Spleen (tissue), 11 donors: ENCODE data around the gene ARFGAP1. TPM values are rescaled to one million over a fixed set of nuclear protein-coding genes. Genes with fewer than 3 reads are reported as not detected.

Experiments
- DNase-seq: peaks from one replicate; pipeline ENCODE4 v3.0.0-alpha.2; 2020
- H3K27ac ChIP-seq, 8 donors: fragments of 200-600 bp; sonication (generic) in 7 of 8; 1 replicate in 4 of 8; 2 replicates in 4 of 8; pipeline versions ENCODE4 v1.5.0 to v1.8.0; 2016 to 2021; ENCODE audit warnings: inconsistent platforms in 4 of 8, mild to moderate bottlenecking in 4 of 8, moderate library complexity in 1 of 8
- H3K27me3 ChIP-seq, 7 donors: fragments of 200-600 bp; sonication (generic) in 6 of 7; replicated peaks in 1 of 7; 1 replicate in 4 of 7; 2 replicates in 3 of 7; pipeline versions ENCODE4 v1.5.0 to v1.8.0; 2016 to 2021; ENCODE audit warnings: inconsistent platforms in 3 of 7, mild to moderate bottlenecking in 1 of 7
- H3K36me3 ChIP-seq, 6 donors: fragments of 200-600 bp; sonication (generic) in 5 of 6; 1 replicate in 4 of 6; 2 replicates in 2 of 6; pipeline versions ENCODE4 v1.5.0 to v1.8.0; 2016 to 2021; ENCODE audit warnings: inconsistent platforms in 2 of 6
- H3K4me1 ChIP-seq, 6 donors: fragments of 200-600 bp; sonication (generic) in 5 of 6; 1 replicate in 3 of 6; 2 replicates in 3 of 6; pipeline versions ENCODE4 v1.5.0 to v1.8.0; 2016 to 2021; ENCODE audit warnings: inconsistent platforms in 3 of 6
- H3K4me3 ChIP-seq, 8 donors: fragments of 200-600 bp; sonication (generic) in 7 of 8; 1 replicate in 4 of 8; 2 replicates in 4 of 8; pipeline versions ENCODE4 v1.5.0 to v1.8.0; 2016 to 2021; ENCODE audit warnings: inconsistent platforms in 4 of 8, mild to moderate bottlenecking in 4 of 8, moderate library complexity in 2 of 8
- H3K9me3 ChIP-seq, 8 donors: fragments of 200-600 bp; sonication (generic) in 7 of 8; 1 replicate in 4 of 8; 2 replicates in 4 of 8; pipeline versions ENCODE4 v1.5.0 to v1.8.0; 2016 to 2021; ENCODE audit warnings: inconsistent platforms in 4 of 8
- CTCF ChIP-seq, 11 experiments: fragments of 200-600 bp in 7 of 11; fragments of 450-650 bp in 4 of 11; sonication (generic) in 4 of 11; IDR thresholded peaks in 8 of 11; conservative IDR thresholded peaks in 3 of 11; 1 replicate in 7 of 11; 2 replicates in 4 of 11; pipeline versions ENCODE4 v1.4.0 to v1.8.0; 2016 to 2021; ENCODE audit warnings: antibody characterized with exemption in 11 of 11, inconsistent platforms in 4 of 11, mild to moderate bottlenecking in 1 of 11
- POLR2A ChIP-seq, 3 donors: fragments of 450-650 bp; IDR thresholded peaks; one replicate each; pipeline ENCODE4 v1.5.1; 2017; ENCODE audit warnings: antibody characterized with exemption in 3 of 3, mild to moderate bottlenecking in 1 of 3
- POLR2AphosphoS5 ChIP-seq, 3 donors: sonication (generic); formaldehyde crosslinking; IDR thresholded peaks; one replicate each; pipeline ENCODE4 v1.5.1; 2017; ENCODE audit warnings: antibody characterized with exemption in 3 of 3
- WGBS, 5 donors: extraction: QIAGEN DNeasy Blood & Tissue Kit in 3 of 5; methylation state at CpG; one replicate each; pipeline versions ENCODE4 v1.1.5 to v1.1.7; 2013 to 2018; 5-methylcytosine and 5-hydroxymethylcytosine counted together
- intact Hi-C: fragments of 100-400 bp; cut with DNase I; formaldehyde crosslinking; loops from one replicate; pipeline ENCODE4 v1.15.0; 2023; ENCODE audit warnings: low total_unique reads
- polyA plus RNA-seq, 3 donors: library from polyadenylated mRNA; stranded (reverse); fragments of 200-250 nt; gene quantifications; one replicate each; pipeline ENCODE4 v1.2.1, GENCODE V29; 2013
- total RNA-seq, 7 donors: library from RNA; depleted of rRNA in 3 of 7; stranded (reverse); fragments of >200 nt in 3 of 7; fragmentation: NEBNext Ultra II Directional in 4 of 7; extraction: Animal tissue kit (Norgen Biotek cat#: 25700) in 4 of 7; gene quantifications; one replicate each; pipeline versions ENCODE4 v1.1.0 to v1.2.1, GENCODE V29; 2016 to 2021
- donor health status: healthy with polysubstance abuse.
- donor health status: DM: no; HTN: no; CAD: no; lungs with moderate emphysema.
- donor health status: DM: no; HTN: no; CAD: no.
- donor health status: Bipolar disorder and iron deficiency.
- donor health status: healthy.
- donor health status: DM: no; HTN: no; CAD: no.
- donor health status: DM: yes; HTN: yes; CAD: no.

The ARFGAP1 gene
- total and polyA plus RNA-seq, 10 donors: 44.4 to 165 (median 96.1) TPM

- no peak overlapping the region for H3K4me3 ChIP-seq
- H3K36me3 ChIP-seq: no peaks in the 10 kb centered on the region
- H3K27ac ChIP-seq: no peak overlapping the region
- 77 to 90% (median 81%) methylated on average over 12 to 23 of the region's 23 CpGs for WGBS, 5 donors
- H3K27me3 ChIP-seq: peaks cover 0 to 85% (median 24%) of the 10 kb centered on the region in 7 donors
- peaks cover 0 to 24% (median 12%) of the 10 kb centered on the region in 6 donors for H3K4me1 ChIP-seq
- DNase-seq: no peak
- intact Hi-C loops: no loop called here
- no peak for TF ChIP-seq CTCF (IDR thresholded peaks at IDR 0.05 in 8 of 11, conservative IDR thresholded peaks at IDR 0.05 in 3 of 11)
- no peak for TF ChIP-seq POLR2AphosphoS5 (IDR thresholded peaks at IDR 0.05)
- TF ChIP-seq POLR2A (IDR thresholded peaks at IDR 0.05): no peak
- no peaks in the 10 kb centered on the region for H3K9me3 ChIP-seq
Observed at GRCh38 chr20:63307538-63308217, 35.1 kb downstream of the ARFGAP1 start.

- Histone ChIP-seq H3K36me3 (no peaks in the 10 kb centered on the region), H3K4me3 (no peak overlapping the region), H3K9me3 (no peaks in the 10 kb centered on the region), H3K27ac (no peak overlapping the region), H3K27me3 (peaks cover 0 to 84% (median 24%) of the 10 kb centered on the region in 7 donors), H3K4me1 (peaks cover 0 to 24% (median 12%) of the 10 kb centered on the region in 6 donors)
- no peak for DNase-seq
- 81 to 90% (median 84%) methylated on average over 23 to 30 of the region's 30 CpGs for WGBS, 5 donors
- intact Hi-C loops: no loop called here
- no peak for TF ChIP-seq POLR2A (IDR thresholded peaks at IDR 0.05)
- no peak for TF ChIP-seq CTCF (IDR thresholded peaks at IDR 0.05 in 8 of 11, conservative IDR thresholded peaks at IDR 0.05 in 3 of 11)
- TF ChIP-seq POLR2AphosphoS5 (IDR thresholded peaks at IDR 0.05): no peak
Observed at GRCh38 chr20:63308218-63308911, 35.8 kb downstream of the ARFGAP1 start.

GRCh38 chr20:63309261-63310071 lies 36.9 kb downstream of the ARFGAP1 start:
- H3K4me1 ChIP-seq: peaks cover 0 to 24% (median 12%) of the 10 kb centered on the region in 6 donors
- 29 to 61% (median 46%) methylated on average over 9 to 35 of the region's 35 CpGs for WGBS, 5 donors
- no peaks in the 10 kb centered on the region for H3K9me3 ChIP-seq
- TF ChIP-seq CTCF (IDR thresholded peaks at IDR 0.05 in 8 of 11, conservative IDR thresholded peaks at IDR 0.05 in 3 of 11): peak; percentile 39 to 86 (median 76)
- TF ChIP-seq POLR2AphosphoS5 (IDR thresholded peaks at IDR 0.05): no peak
- no peak for DNase-seq
- H3K27me3 ChIP-seq: peaks cover 0 to 89% (median 24%) of the 10 kb centered on the region in 7 donors
- H3K4me3 ChIP-seq: no peak overlapping the region
- no peak overlapping the region for H3K27ac ChIP-seq
- intact Hi-C loops: loop anchor here (5.0 kb wide), 1 partner anchor 73 kb away; no protein-coding TSS in a partner anchor
- no peaks in the 10 kb centered on the region for H3K36me3 ChIP-seq
